SU-DHL-6 (cell line): ENCODE measurements around the gene P2RX6.

ENCODE experiments used
- H2AFZ ChIP-seq: fragments of 200-600 bp; sonication (generic); 2 replicates; pipeline ENCODE4 v1.6.1; 2014; ENCODE audit warnings: low read depth, mild to moderate bottlenecking, moderate library complexity, mixed read lengths, antibody characterized with exemption, low read length; ENCODE audit not compliant: severe bottlenecking
- H3F3A ChIP-seq: fragments of 200-600 bp; shearing (Covaris generic); 2 replicates; pipeline ENCODE4 v1.6.0; 2016; ENCODE audit warnings: antibody characterized with exemption, mild to moderate bottlenecking; ENCODE audit not compliant: insufficient read depth
- H3K27ac ChIP-seq: fragments of 200-600 bp; sonication (generic); 2 replicates; pipeline ENCODE4 v1.5.1; 2016; ENCODE audit warnings: low read depth, mild to moderate bottlenecking, low read length, moderate library complexity, mixed read lengths
- H3K27me3 ChIP-seq: fragments of 200-600 bp; sonication (generic), shearing (Covaris generic); 2 replicates; pipeline ENCODE4 v1.6.0; 2014; ENCODE audit warnings: mild to moderate bottlenecking, low read length
- H3K36me3 ChIP-seq: fragments of 200-600 bp; sonication (generic); 2 replicates; pipeline ENCODE4 v1.6.1; 2014; ENCODE audit warnings: mild to moderate bottlenecking, low read length, mixed read lengths
- H3K4me2 ChIP-seq: fragments of 300-600, 200-600 bp; shearing (Covaris generic), sonication (generic); 2 replicates; pipeline ENCODE4 v1.6.0; 2014; ENCODE audit warnings: low read length, low read depth, mild to moderate bottlenecking; ENCODE audit not compliant: poor library complexity, severe bottlenecking
- H3K4me3 ChIP-seq: fragments of 200-600 bp; sonication (generic); 2 replicates; pipeline ENCODE4 v1.5.1; 2014; ENCODE audit warnings: antibody characterized with exemption, low read length, mild to moderate bottlenecking, mixed read lengths; ENCODE audit not compliant: insufficient read depth, poor library complexity, severe bottlenecking
- H3K79me2 ChIP-seq: fragments of 200-600 bp; sonication (generic); 2 replicates; pipeline ENCODE4 v1.6.1; 2014; ENCODE audit warnings: mild to moderate bottlenecking, low read length, moderate library complexity; ENCODE audit not compliant: insufficient read depth
- H3K9ac ChIP-seq: fragments of 200-600 bp; sonication (generic); 2 replicates; pipeline ENCODE4 v1.7.0; 2014; ENCODE audit warnings: mild to moderate bottlenecking, low read length
- H3K9me2 ChIP-seq: fragments of 200-600 bp; sonication (generic); replicated peaks from 2 replicates; pipeline ENCODE4 v1.6.1; 2014; ENCODE audit warnings: low read length; ENCODE audit not compliant: insufficient read depth
- H3K9me3 ChIP-seq: fragments of 200-600 bp; sonication (generic); 2 replicates; pipeline ENCODE4 v1.6.1; 2014; ENCODE audit warnings: low read length, mixed read lengths; ENCODE audit not compliant: insufficient read depth
- H4K20me1 ChIP-seq: fragments of 200-600 bp; sonication (generic); 2 replicates; pipeline ENCODE4 v1.6.1; 2014; ENCODE audit warnings: low read depth, mild to moderate bottlenecking, antibody characterized with exemption, low read length, moderate library complexity, mixed read lengths
- CTCF ChIP-seq: fragments of 200-600 bp; sonication (generic); IDR thresholded peaks from one replicate; pipeline ENCODE4 v1.5.1; 2017; ENCODE audit warnings: antibody characterized with exemption, mild to moderate bottlenecking, low read length, moderate library complexity; ENCODE audit not compliant: insufficient read depth, poor library complexity, severe bottlenecking
- EZH2phosphoT487 ChIP-seq: fragments of 200-600 bp; sonication (generic), shearing (Covaris generic); conservative IDR thresholded peaks from 2 replicates; pipeline ENCODE4 v1.6.1; 2018; ENCODE audit warnings: mild to moderate bottlenecking, antibody characterized with exemption, low read length, moderate library complexity, mixed read lengths

P2RX6 gene

GRCh38 chr22:20977516-20978170 lies 37.3 kb upstream of the P2RX6 start:
- no peaks in the 10 kb centered on the region for H4K20me1 ChIP-seq
- H3K9me3 ChIP-seq = no peaks in the 10 kb centered on the region
- H3F3A ChIP-seq = no peaks in the 10 kb centered on the region
- no peaks in the 10 kb centered on the region for H3K27me3 ChIP-seq
- H3K36me3 ChIP-seq = no peaks in the 10 kb centered on the region
- H3K4me3 ChIP-seq = no peak overlapping the region
- no peaks in the 10 kb centered on the region for H3K9me2 ChIP-seq
- H2AFZ ChIP-seq = no peak overlapping the region
- no peak overlapping the region for H3K27ac ChIP-seq
- TF ChIP-seq EZH2phosphoT487 (no peak), CTCF (no peak)
- H3K79me2 ChIP-seq = no peaks in the 10 kb centered on the region
- H3K9ac ChIP-seq = no peak overlapping the region
- H3K4me2 ChIP-seq = no peak overlapping the region

GRCh38 chr22:20978419-20978818 lies 36.5 kb upstream of the P2RX6 start:
- no peaks in the 10 kb centered on the region for H3K79me2 ChIP-seq
- H3F3A ChIP-seq = no peaks in the 10 kb centered on the region
- no peak overlapping the region for H3K9ac ChIP-seq
- no peak overlapping the region for H3K4me3 ChIP-seq
- TF ChIP-seq CTCF (no peak), EZH2phosphoT487 (no peak)
- no peaks in the 10 kb centered on the region for H4K20me1 ChIP-seq
- no peaks in the 10 kb centered on the region for H3K27me3 ChIP-seq
- no peaks in the 10 kb centered on the region for H3K9me2 ChIP-seq
- no peak overlapping the region for H3K27ac ChIP-seq
- H2AFZ ChIP-seq = no peak overlapping the region
- no peaks in the 10 kb centered on the region for H3K9me3 ChIP-seq
- H3K4me2 ChIP-seq = no peak overlapping the region
- no peaks in the 10 kb centered on the region for H3K36me3 ChIP-seq

GRCh38 chr22:20979243-20979809 lies 35.6 kb upstream of the P2RX6 start:
- Histone ChIP-seq H3K36me3 (no peaks in the 10 kb centered on the region), H3F3A (no peaks in the 10 kb centered on the region), H3K9me2 (no peaks in the 10 kb centered on the region), H3K4me2 (no peak overlapping the region), H4K20me1 (no peaks in the 10 kb centered on the region), H3K9me3 (no peaks in the 10 kb centered on the region), H3K27ac (no peak overlapping the region), H3K27me3 (no peaks in the 10 kb centered on the region), H3K9ac (no peak overlapping the region), H3K79me2 (no peaks in the 10 kb centered on the region), H2AFZ (no peak overlapping the region), H3K4me3 (no peak overlapping the region)
- TF ChIP-seq CTCF = no peak
- TF ChIP-seq EZH2phosphoT487 = no peak
